ENCODE data around the gene MBTD1.
A peak's percentile ranks its signal among the peaks of the same experiment; 100 is the strongest.
"Not testable (repeated sequence)": the region's sequence is repeated elsewhere in the genome, so short reads cannot be mapped to it uniquely, and the experiment has no call there.

The MBTD1 gene

GRCh38 chr17:51251010-51251409 is 8.8 kb downstream of the MBTD1 start:
- DNase-seq, result no peak

GRCh38 chr17:51250314-51250840 is 9.5 kb downstream of the MBTD1 start:
- DNase-seq, result no peak

- no peak for DNase-seq
Observed at GRCh38 chr17:51245535-51245934, 14.3 kb downstream of the MBTD1 start.

GRCh38 chr17:51244041-51244440 is 15.8 kb downstream of the MBTD1 start:
- no peak for DNase-seq

- no peak for DNase-seq
Observed at GRCh38 chr17:51240275-51240674, 19.6 kb downstream of the MBTD1 start.

DNA sequence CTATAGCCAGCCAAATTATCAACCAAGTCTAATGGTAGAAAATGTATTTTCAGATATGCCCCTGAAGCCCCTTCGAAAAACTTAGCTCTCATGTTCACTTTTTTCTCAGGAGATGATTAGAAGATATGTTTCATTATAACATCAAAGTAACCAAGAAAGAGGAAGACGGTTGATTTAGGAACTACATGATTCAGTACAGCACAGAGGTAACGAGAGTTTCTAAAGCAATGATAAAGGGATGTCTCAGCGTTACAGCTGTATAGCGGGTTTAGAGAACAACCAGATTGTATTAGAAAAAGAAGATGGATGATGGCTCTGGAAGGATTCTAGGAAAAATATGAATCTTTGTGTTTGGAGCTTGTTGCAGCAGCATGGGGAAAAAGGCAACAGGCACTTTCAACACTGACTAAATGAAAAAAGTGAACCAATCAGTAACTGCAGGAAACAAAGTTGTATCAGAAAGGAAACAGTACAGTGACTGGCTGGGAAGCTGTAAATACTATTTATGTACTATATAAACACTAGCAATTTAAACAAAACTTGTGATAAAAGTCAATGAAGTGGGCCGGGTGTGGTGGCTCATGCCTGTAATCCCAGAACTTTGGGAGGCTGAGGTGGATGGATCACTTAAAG is 21.5 kb downstream of the MBTD1 start:
- DNase-seq, result no peak

DNA sequence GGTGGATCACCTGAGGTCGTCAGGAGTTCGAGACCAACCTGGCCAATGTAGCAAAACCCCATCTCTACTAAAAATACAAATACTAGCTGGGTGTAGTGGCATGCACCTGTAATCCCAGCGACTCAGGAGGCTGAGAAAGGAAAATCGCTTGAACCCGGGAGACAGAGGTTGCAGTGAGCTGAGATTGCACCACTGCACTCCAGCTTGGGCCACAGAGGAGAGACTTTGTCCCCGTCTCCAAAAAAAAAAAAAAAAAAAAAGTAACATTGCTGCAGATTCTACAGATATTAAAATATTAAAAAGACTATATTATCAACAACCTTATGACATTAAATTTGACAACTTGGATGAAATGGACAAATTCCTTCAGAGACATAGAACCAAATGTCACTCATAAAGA is 25.7 kb downstream of the MBTD1 start:
- DNase-seq, result no peak

DNA sequence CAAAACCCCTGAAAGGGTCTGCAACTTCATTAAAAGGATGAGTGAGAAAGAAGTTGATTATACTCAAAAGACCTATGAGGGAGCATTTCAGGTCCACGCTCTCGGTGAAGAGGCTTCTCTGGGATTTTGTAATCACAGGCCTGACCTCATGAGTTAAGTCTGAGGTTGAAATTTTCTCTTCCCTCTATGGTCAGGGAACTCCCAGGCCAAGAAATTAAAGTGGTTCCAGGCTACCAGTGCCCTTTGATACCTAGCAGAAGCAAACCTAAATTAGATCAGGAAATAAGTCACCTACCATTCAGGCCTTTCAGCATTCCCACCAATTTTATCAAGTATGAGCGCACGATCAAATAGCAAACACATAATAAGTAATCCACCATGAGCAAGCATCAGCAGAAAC is 27.9 kb downstream of the MBTD1 start:
- DNase-seq, result no peak

GRCh38 chr17:51230306-51230705 is 29.5 kb downstream of the MBTD1 start:
- DNase-seq, result no peak

- DNase-seq, result no peak
Observed at GRCh38 chr17:51229889-51230288, 30.0 kb downstream of the MBTD1 start.

DNA sequence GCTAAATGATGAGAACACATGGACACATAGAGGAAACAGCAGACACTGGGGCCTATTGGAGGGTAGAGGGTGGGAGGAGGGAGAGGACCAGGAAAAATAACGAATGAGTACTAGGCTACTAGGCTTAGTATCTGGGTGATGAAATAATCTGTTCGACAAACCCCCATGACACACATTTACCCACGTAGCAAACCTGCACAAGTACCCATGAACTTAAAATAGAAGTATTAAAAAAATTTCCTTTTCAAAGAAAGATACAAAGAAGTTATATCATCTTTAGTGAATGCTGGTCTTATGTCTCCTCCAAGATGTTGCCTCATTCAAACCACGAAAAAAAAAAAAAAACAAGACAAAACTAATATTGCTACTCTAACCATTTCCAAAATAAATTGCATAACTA is 31.7 kb downstream of the MBTD1 start:
- DNase-seq, result no peak

GRCh38 chr17:51225523-51225922 is 34.3 kb downstream of the MBTD1 start:
- DNase-seq, result not testable (repeated sequence)

- DNase-seq, result no peak
Observed at GRCh38 chr17:51224402-51225262, 35.2 kb downstream of the MBTD1 start.

DNA sequence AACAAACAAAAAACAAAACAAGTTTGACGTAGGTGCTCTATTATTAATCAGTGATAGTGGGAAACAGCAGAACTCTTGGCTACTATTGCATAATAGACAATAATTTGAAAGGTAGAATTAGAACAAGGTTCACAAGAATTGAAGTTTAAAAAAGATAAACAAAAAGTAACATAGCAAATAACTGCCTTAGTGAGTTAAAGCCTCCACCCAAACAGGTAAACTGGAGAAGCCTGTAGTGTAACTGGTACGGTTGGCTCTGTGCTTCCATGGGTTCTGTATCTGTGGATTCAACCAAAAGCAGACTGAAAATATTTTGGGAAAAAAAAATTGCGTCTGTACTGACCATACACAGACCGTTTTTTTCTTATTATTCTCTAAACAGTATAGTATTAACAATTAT is 38.5 kb downstream of the MBTD1 start:
- DNase-seq, result no peak

GRCh38 chr17:51217946-51218345 is 41.9 kb downstream of the MBTD1 start:
- DNase-seq, result no peak

DNA sequence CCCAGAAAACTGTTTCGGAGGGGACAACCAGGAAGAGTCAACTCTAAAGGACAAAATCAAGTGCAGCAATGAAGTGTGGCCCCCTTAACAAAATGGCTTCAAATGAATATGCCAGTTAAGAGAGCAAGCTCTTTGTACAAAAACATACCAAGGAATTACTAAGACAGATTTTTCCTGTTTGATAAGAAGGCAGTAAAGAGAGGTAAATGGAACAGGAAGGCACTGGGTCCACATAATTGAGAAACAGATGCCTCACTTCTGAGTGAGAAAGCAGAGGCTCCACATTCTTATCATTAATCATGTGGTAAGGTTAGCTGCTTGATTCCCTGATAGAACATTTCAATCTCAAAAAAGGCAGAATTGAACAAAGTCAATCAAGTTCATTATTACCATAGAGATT is 44.9 kb downstream of the MBTD1 start:
- DNase-seq, result no peak

DNA sequence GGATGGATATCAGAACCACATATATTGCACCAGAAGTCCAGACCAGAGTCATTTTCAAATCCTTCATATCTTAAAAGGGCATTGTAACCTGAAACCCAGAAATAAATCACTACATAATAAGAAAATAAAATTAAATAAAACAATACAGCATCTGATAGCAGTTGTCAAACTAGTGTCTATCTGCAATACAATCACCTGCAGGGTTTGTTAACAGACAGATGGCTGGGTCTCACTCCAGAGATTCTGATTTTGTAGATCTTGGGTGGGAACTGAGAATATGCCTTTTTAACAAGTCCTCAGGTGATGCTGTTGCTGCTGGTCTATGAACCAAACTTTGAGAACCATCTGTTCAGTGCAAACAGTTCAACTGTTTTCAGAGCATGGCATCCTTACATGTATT is 56.0 kb downstream of the MBTD1 start:
- no peak for DNase-seq

DNA sequence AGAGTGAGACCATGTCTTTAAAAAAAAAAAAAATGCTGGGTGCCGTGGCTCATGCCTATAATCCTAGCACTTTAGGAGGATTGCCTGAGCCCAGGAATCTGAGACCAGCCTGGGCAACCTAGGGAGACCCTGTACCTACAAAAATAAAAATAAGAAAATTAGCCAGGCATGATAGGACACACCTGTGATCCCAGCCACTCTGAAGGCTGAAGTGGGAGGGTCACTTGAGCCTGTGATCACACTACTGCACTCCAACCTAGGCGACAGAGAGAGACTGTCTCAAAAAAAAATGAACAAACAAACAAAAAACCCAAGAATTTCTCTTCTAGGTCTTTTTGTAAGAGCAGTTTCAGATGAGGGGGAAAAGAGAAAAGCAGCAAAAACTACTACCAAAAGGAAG is 59.0 kb downstream of the MBTD1 start:
- DNase-seq, result no peak

GRCh38 chr17:51200295-51200694 is 59.6 kb downstream of the MBTD1 start:
- DNase-seq, result peak; percentile 29

- no peak for DNase-seq
Observed at GRCh38 chr17:51197754-51198153, 62.1 kb downstream of the MBTD1 start.

DNA sequence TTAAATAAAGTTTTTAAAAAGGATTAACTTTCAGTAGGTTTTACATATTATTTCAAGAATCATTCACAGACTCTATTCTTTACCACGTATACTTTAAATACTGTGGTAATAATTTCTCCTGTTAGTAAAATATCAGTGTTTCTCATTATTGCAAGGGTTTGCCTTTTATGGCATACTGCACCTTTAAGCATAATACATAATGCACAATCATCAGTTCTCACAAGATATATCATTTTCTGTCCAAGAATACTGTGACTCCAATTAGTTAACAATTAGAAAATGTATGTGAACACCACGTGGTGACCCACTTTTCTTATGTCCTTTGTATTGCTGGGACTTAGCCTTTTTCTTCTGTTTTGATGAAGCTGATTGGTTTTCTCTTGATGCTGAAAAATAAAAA is 68.0 kb downstream of the MBTD1 start:
- DNase-seq, result no peak

DNA sequence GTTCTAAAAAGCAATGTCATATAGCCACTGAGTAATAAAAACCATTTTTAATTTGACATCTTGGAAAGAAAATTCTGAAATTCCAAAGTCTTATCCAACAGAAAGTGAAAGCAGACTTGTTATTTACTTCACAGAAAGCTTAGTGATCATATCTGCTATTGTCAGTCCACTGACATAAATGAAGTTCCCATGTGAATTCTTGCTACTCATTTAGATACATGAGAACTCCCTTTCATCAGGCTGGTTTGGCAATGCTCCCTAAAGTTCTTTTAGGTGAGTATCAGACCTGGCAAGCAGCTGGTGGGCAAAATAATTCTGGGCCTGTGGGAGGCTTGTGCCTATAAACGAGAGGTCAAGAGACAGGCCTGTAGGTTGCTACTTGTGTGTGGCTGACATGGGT is 70.2 kb downstream of the MBTD1 start:
- no peak for DNase-seq

- DNase-seq, result no peak
Observed at GRCh38 chr17:51189162-51189561, 70.7 kb downstream of the MBTD1 start.

GRCh38 chr17:51188271-51188833 is 71.5 kb downstream of the MBTD1 start:
- DNase-seq, result no peak
